Activated CD8-positive, alpha-beta memory T cell treated with anti-CD3 and anti-CD28 coated beads, Interleukin-2, amount 50 U/mL, for 1 hour (primary cell): ENCODE measurements around the gene RASAL1.

Source experiments
- DNase-seq: peaks from one replicate; pipeline ENCODE4 v3.0.0-alpha.2; 2020; ENCODE audit errors: extremely low read depth

The RASAL1 gene, protein sequence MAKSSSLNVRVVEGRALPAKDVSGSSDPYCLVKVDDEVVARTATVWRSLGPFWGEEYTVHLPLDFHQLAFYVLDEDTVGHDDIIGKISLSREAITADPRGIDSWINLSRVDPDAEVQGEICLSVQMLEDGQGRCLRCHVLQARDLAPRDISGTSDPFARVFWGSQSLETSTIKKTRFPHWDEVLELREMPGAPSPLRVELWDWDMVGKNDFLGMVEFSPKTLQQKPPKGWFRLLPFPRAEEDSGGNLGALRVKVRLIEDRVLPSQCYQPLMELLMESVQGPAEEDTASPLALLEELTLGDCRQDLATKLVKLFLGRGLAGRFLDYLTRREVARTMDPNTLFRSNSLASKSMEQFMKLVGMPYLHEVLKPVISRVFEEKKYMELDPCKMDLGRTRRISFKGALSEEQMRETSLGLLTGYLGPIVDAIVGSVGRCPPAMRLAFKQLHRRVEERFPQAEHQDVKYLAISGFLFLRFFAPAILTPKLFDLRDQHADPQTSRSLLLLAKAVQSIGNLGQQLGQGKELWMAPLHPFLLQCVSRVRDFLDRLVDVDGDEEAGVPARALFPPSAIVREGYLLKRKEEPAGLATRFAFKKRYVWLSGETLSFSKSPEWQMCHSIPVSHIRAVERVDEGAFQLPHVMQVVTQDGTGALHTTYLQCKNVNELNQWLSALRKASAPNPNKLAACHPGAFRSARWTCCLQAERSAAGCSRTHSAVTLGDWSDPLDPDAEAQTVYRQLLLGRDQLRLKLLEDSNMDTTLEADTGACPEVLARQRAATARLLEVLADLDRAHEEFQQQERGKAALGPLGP

DNA sequence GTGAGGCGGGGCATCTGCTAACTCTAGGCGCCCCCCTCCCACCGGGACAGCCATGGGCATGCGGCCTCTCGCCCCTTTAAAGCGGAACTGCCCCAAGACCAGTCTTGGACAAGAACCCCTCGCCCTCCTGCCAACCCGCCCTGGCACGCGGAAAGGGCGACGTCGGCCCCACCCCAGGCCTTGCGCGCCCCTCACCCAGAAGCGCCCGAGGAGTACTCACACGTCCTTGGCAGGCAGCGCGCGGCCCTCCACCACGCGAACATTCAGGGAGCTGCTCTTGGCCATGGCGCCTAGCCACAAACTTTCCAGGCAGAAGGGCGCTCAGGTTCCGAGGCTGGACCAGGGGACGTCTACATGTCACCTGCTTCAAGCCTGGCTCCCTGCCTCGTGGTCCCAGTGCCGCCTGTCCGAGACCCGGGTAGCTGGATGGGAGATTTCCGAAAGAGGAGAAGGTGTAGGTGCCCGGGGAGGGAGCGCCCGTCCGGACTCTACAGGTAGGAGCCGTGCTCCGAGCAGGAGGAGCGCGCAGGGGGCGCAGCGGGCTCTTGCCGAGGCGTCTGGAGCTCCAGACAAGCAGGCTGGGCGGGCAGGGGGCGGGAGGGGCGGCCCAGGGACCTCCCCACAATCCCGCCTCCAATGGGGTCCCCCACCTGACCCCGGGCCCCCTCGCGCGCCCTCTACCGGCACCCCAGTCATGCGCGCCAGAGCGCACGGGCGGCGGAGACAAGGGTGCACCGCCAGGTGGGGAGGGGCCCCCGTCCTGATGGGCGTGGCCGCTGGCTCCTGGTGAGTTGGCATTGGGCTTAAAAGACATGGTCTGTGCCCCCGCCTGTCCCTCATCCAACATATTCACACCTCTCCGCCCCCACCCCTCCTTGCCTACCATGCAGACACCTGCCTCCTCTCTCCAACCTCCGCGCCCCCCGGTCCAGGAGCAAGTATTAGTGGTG, at the start of gene RASAL1:
Gene RASAL1 (minus strand): TSS at position 584 of the 950 bp plus-strand sequence. CDS start 299 bp downstream, at position 285.
- DNase-seq = peak; percentile 38

DNA sequence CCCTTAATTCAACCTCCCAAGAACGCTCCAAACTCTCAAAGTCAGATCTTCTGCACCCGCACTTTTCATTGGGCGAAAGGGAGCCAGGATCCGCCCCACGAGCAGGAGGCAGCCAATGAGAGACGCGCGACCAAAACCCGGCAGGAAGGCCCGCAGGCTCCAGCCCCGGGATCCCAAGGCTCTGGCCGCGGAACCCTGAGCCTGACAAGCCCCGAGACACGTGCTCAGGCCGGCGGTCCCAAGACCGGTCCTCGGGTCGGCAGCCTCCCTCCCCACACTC, 49.3 kb upstream of the RASAL1 start:
- peak; percentile 60 for DNase-seq

DNA sequence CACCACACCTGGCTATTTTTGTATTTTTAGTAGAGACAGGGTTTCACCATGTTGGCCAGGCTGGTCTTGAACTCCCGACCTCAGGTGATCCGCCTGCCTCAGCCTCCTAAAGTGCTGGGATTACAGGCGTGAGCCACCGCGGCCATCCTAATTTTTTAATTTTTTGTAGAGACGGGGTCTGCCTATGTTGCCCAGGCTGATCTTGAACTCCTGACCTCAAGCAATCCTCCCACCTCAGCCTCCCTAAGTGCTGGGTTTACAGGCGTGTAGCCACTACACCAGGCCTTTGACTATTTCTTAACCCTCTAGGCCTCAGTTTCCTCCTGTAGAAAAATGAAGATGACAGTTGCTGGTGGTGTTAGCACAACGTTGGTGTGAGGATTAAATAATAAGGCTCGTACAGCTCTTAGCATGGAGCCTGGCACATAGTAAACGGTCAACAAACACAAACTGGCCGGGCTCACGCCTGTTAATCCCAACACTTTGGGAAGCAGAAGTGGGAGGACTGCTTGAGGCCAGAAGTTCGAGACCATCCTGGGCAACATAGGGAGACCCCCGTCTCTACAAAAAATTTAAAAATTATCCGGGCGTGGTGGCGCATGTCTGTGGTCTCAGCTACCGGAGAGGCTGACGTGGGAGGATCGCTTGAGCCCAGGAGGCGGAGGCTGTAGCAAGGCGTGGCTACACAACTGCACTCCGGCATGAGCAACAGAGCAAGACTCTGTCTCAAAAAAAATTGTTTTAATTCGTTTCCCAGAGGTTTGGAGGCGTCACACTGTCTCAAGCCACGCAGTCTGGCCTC, 48.7 kb upstream of the RASAL1 start:
- DNase-seq = no peak

DNA sequence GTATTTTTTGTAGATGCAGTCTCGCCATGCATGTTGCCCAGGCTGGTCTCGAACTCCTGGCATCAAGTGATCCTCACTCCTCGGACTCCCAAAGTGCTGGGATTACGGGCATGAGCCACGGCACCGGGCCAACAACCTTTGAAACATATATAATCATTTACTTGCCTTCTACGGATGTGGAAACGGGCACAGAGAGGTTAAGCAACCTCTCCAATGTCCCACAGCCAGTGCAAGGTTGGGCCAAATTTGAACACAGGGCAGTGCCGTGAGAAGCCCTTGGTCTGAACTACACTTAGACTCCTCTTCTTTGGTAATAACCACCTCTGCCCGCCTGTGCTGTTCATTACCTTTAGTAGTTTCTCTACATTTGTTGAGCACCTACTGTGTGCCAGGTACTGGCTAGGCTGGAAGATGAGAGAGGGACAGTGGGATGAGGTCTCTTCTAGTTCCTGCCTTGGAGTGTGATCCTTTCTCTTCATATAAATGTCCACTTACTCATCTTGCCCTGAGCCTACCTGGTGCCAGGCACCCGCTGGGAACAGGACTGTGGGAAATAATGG, 47.5 kb upstream of the RASAL1 start:
- no peak for DNase-seq

DNA sequence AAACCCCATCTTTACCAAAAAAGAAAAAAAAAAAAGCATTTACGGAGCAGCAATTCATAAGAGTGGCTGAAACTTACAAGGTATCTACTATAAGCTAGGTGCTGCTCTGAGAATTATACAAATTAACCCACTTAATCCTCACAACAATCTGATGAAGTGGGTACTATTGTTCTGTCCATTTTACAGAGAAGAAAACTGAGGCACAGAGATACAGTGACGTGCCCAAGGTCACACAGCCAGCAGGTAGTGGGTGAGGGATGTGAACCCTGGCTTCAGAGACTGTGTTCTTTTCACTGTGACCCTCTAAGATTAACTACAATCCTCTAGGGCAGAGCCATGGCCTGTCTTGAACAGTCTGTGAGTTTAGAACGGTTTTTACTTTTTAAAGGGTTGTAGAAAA, 46.4 kb upstream of the RASAL1 start:
- DNase-seq = no peak

DNA sequence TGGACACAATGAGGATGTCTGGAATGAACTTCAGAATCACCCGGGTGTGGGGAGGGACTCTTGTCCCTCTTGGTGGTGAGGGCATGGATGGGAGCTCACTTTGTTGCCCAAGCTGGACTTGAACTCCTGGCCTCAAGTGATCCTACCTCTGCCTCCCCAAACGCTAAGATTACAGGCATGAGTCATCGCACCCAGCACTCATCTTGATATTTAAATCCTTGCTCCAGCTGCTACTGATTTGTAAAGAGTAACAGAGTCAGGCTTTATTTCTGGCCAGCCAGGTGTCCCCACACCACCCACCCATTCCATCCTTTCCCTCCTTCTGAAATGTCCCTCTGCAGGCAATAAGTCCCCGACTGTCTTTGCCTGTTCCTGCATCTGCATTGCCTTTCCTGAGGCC, 44.8 kb upstream of the RASAL1 start:
- DNase-seq = no peak

DNA sequence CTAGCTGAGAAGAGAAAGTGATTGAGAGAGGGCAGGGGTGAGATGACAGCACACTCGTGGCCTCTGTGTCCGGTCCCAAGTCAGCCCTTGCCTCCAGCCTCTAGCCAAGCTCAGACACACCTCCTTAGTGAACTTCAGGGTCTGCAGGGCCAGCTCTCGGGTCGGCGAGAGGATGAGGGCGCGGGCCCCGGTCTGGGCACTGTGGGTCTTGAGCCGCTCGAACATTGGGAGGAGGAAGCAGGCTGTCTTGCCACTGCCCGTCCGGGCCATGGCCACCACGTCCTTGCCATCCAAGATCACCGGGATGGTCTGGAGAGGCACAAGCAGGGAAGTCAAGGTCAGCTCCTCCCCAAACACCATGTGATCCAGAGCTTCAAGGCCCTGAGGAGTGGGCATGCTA, 43.5 kb upstream of the RASAL1 start:
- no peak for DNase-seq

DNA sequence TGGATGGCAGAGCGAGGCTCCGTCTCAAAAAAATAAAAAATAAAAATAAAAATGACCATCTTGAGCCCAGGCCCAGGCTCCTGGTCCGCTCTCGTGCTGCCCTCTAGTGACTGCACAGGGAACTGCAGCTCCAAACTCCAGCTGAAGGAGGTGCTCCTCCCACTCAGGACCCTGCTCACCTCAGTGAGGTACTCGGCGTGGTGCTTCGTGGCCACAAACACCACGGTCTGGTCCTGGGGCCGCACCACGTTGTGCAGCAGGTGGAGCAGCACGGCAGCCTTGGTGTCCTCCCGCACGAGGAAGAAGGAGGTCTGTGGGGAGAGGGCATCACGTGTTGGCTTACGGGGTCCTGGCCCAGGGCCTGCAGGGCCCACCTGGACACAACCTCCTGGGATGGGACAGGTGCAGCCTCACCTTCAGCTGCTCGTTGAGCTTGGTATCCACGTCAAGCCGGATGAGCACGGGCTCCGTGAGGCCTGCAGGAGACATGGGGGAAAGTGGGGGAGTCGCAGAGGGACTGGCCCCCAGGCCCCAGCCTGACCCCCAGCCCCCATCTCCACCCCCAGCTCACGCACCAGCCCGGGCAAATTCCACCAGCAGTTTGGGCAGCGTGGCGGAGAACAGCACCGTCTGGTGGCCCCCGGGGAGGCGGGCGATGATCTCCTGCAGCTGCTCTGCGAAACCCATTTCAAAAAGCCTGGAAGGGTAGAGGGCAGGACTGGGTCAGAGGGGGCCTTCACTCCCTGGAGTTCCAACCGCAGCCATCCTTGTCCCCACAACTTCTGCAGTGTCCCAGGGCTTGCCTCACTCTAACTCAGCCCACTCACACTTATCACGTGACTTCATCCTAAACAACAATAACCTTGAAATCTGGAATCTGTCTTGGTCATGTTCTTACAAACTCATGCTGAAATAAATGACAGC, 39.2 kb upstream of the RASAL1 start:
- no peak for DNase-seq

DNA sequence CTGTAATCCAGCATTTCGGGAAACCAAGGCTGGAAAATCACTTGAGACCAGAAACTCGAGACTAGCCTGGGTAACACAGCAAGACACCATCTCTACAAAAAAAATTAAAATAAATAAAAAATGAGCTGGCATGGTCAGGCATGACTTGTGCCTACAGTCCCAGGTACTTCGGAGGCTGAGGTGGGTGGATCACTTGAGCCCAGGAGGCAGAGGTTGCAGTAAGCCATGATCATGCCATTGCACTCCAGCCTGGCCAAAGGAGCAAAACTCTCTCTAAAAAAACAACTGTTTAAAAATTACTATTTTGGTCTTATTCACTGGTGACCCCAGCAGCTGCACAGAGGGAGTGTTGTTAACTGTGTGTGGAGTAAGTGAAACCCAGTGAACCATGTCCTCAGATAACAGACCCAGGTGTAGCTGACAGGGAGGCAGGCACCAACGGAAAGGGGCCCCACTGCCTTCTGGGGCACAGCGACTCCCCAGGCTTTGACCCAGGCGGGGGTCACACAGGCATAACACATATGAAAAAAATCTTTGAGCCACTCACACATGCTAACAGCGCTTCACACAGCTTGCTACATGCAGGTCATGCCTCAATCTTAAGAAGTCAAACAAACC, 37.6 kb upstream of the RASAL1 start:
- DNase-seq = no peak

DNA sequence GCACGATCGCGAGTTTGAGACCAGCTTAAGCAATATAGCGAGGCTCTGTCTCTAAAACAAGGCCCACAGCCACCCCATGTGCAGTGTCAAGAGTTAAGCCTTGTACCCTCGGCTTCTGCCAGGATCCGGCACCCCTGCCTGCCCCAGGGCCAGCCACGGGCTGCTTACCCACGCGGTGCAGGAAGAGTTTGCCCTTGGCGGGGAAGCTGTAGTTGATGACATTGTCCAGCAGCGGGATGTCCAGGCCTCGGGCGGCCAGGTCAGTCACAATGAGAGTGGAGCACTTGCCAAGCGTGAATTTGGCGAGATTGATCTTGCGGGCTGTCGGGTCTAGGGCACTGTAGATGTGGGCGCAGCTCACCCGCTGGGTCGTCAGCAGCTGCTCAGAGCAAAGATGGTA, 36.6 kb upstream of the RASAL1 start:
- DNase-seq = no peak

DNA sequence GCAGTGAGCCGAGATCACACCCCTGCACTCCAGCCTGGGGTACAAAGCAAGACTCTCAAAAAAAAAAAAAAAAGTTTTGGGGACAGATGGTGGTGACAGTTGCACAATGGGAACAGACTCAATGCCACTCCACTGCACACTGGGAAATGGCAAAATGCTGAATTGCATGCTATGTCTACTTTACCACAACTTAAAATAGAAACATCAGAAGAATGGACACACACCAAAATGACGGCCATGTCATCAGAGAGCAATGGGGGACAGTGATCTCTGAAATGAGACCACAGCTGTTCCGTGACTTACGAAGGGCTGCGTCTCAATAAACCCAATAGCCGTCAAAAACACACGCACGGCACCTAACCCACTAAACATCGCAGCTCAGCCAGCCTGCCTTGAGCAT, 36.0 kb upstream of the RASAL1 start:
- DNase-seq = no peak

DNA sequence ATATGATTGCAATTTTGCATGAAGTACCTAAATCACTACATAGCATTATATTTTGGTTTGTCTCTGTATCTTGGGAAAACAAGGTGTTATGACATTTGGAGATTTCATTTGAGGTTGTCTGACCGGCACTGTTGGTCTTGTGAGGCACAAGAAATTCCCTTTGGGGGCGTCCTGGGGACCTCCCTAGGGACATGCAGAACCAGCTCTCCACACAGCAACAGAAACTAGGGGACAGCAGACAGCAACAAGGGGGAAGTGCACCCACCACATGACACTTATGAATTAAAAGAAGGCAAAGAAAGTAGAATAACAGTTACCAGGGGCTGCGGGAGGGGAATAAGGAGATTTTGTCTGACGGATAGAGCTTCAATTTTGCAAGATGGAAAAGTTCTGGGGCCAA, 35.4 kb upstream of the RASAL1 start:
- no peak for DNase-seq

DNA sequence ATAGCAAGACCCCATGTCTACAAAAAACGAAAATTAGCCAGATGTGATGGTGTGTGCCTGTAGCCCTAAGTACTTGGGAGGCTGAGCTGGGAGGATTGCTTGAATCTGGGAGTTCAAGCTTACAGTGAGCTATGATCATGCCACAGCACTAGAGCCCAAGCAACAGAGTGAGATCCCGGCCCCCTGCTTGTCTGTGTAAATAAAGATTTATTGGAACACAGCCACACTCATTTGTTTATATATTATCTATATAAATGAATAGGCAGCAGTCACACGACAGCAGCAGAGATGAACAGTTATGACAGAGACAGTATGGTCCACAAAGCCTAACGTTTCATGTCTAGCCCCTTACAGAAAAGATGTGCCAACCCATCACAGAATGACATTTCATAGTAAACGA, 34.9 kb upstream of the RASAL1 start:
- DNase-seq = no peak

DNA sequence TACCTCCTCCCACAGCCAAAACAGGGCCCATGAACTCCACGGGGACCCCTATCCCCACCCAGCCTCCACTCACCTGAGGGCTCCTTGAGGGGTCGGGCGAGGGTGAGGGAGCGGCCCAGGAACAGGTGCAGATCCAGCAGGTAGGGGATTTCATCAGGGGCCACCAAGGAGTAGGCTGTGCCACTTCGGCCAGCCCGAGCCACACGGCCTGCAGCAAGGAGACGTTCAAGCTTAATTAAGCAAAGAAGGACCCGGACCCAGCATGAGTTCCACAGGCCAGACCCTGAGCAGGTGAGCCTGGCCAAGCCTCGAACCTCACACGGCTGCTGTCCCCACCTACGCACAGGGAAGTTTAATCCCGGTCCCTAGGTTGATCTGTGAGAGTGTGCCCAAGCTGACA, 34.1 kb upstream of the RASAL1 start:
- DNase-seq = no peak

DNA sequence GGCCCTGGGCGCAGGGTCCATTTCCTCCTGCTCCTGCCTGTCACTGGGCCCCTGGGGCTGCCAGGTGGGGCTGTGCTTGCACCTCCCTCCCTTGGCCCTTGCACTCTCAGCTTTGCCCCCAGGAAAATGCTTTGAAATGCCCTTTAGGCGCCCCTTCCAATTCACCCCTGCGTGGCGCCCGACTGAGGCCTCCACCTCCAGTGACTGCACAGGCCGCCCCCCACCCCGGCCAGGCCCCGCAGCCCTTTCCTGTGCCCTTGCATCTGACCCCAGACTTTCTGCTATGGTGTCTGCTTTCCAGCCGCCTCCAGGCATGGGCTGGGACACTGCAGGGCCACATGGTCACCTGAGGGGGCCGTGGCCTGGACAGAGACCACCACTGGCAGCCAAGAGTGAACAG, 32.3 kb upstream of the RASAL1 start:
- no peak for DNase-seq

DNA sequence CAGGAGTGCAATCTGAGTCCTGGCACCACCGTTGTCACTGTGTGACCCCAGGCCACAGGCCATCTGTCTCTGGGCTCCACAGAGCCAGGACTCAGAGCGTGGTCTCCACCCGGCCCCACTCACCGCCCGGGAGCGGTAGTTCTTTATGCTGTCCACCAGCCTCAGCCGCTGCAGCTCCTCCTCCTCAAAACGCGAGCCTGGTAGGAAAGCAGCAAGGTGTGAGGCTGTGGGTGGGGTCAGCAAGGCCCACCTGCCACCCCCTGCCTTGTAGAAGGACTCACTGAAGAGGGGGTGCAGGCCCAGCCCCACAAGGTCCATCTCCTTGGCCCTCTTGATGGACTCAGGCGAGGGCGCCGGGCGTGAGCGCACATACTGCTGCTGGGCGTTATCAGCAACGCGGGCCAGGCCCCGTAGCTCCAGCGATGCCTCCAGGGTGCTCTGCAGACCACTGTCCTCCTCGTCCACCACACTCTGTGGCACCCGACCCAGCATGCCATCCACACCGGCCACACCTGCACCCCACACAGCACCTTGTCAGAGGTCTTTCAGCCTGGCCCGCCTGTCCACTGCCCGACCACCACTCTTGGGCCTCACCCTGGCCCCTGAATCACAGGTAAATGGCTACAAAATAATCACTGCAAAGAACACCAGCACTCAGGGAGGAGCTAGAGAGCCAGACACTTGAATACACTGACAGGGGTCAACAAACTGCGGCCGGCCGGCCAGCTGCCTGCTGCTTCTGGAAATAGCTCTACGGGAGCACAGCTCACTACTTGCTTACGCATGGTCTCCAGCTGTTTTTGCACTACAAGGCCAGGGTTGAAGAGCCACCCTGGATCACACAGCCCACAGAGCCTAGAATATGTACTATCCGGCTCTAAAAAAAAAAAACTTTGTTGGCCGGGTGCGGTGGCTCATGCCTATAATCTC, 30.2 kb upstream of the RASAL1 start:
- DNase-seq = no peak

DNA sequence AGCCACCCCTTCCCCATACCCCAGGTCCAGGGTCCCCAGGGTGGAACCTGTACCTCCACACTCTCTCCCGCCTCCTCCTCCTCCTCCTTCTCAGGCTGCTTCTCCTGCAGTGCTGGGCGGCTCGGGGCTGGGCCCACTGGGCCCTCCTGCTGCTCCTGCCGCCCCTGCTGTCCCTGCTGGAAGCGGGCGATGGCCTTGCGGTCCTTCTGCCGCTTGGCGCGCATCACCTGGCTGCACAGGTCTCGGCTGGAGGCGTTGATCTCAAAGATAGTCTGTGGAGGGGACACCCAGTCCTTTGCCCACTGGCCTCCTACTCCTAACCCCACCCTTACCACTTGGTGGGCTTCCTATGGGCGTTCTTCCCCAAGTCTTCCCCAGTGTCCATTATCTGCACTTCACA, 28.5 kb upstream of the RASAL1 start:
- no peak for DNase-seq

DNA sequence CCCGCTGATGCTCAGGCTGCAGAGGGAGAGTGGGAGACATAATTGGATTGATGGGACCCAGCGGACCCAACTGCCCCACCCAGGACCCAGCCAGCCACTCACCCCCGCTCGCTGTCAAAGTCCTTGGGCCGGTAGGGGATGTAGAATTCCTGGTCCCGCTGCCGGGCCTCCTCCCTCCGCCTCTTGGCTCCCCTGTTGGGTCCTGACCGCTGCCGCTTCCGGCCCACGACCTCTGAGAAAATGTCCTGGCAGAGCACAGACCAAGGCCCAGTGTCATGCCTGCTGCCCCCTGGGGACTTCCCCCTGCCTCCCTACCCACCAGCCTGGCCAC, 27.4 kb upstream of the RASAL1 start:
- DNase-seq = no peak
